HG02678 (cell line): Measurements from ENCODE around the gene MICAL3.

Experiments used
- ATAC-seq: cut with Tn5 transposase; IDR thresholded peaks from one replicate; pipeline ENCODE4 v1.9.1; 2021; ENCODE audit warnings: mild to moderate bottlenecking, moderate library complexity; ENCODE audit not compliant: unreplicated experiment

Gene MICAL3

GRCh38 chr22:17828502-17829080 lies 195.8 kb downstream of the MICAL3 start:
- no peak for ATAC-seq

- ATAC-seq, result no peak
Observed at GRCh38 chr22:17827466-17827865, 196.9 kb downstream of the MICAL3 start.

- no peak for ATAC-seq
Observed at GRCh38 chr22:17825876-17826550, 198.3 kb downstream of the MICAL3 start.

GRCh38 chr22:17824457-17824856 lies 199.9 kb downstream of the MICAL3 start:
- ATAC-seq, result no peak

- no peak for ATAC-seq
Observed at GRCh38 chr22:17823964-17824363, 200.4 kb downstream of the MICAL3 start.

- ATAC-seq, result no peak
Observed at GRCh38 chr22:17823226-17823625, 201.1 kb downstream of the MICAL3 start.

- no peak for ATAC-seq
Observed at GRCh38 chr22:17822087-17822486, 202.3 kb downstream of the MICAL3 start.

GRCh38 chr22:17820879-17821439 lies 203.4 kb downstream of the MICAL3 start:
- ATAC-seq, result no peak

- ATAC-seq, result no peak
Observed at GRCh38 chr22:17818649-17819048, 205.7 kb downstream of the MICAL3 start.

GRCh38 chr22:17818180-17818579 lies 206.2 kb downstream of the MICAL3 start:
- no peak for ATAC-seq

- no peak for ATAC-seq
Observed at GRCh38 chr22:17817511-17818065, 206.8 kb downstream of the MICAL3 start.

GRCh38 chr22:17817079-17817478 lies 207.3 kb downstream of the MICAL3 start:
- ATAC-seq, result no peak

GRCh38 chr22:17816649-17817048 lies 207.7 kb downstream of the MICAL3 start:
- ATAC-seq, result no peak

GRCh38 chr22:17815703-17816254 lies 208.6 kb downstream of the MICAL3 start:
- no peak for ATAC-seq

- ATAC-seq, result no peak
Observed at GRCh38 chr22:17814830-17815229, 209.5 kb downstream of the MICAL3 start.

- ATAC-seq, result no peak
Observed at GRCh38 chr22:17814084-17814483, 210.3 kb downstream of the MICAL3 start.

- ATAC-seq, result no peak
Observed at GRCh38 chr22:17811119-17811518, 213.2 kb downstream of the MICAL3 start.

- no peak for ATAC-seq
Observed at GRCh38 chr22:17810570-17811116, 213.7 kb downstream of the MICAL3 start.

GRCh38 chr22:17808693-17809403 lies 215.5 kb downstream of the MICAL3 start:
- ATAC-seq, result no peak

GRCh38 chr22:17807578-17808410 lies 216.6 kb downstream of the MICAL3 start:
- ATAC-seq, result no peak
